HG03521 (cell line): Measurements from ENCODE around the gene SNPH.

Source experiments
- ATAC-seq: cut with Tn5 transposase; IDR thresholded peaks from one replicate; pipeline ENCODE4 v1.9.1; 2021; ENCODE audit warnings: mild to moderate bottlenecking, moderate library complexity; ENCODE audit not compliant: unreplicated experiment

SNPH gene

DNA sequence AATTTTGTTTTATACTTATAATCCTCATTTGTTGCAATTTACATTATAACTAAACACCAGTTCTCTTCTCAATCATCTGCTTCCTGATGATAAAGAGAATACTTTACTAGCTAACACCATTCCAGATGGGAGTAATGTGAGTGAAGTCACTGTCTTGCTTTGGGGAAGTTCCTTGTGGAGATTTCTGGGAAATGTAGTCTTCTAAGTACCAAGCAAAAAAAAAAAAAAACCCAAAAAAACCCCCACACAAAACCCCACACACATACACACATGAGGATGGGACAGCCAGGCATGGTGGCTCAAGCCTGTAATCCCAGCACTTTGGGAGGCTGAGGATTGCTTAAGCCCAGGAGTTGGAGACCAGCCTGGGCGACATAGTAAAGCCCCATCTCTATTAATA lies 2.2 kb upstream of the SNPH start:
- ATAC-seq, result no peak

DNA sequence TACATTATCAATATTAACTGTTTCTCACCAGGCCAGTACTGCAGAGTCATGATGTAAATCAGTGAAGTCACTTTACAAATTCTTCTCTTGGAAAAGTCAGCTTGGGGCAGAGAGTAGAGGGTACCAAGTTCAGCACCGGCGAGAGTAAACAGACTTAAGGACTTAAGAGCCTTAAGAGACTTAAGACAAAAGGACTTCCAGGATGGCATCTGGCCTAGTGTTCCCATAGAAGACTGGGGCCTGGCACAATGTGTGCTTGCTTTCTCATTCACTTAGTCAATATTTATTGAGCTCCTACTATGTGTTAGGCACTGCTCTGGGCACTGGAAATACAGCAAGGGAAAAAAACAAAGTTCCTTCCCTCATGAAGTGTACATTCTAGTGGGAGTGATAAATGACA lies 1.4 kb upstream of the SNPH start:
- ATAC-seq, result no peak

DNA sequence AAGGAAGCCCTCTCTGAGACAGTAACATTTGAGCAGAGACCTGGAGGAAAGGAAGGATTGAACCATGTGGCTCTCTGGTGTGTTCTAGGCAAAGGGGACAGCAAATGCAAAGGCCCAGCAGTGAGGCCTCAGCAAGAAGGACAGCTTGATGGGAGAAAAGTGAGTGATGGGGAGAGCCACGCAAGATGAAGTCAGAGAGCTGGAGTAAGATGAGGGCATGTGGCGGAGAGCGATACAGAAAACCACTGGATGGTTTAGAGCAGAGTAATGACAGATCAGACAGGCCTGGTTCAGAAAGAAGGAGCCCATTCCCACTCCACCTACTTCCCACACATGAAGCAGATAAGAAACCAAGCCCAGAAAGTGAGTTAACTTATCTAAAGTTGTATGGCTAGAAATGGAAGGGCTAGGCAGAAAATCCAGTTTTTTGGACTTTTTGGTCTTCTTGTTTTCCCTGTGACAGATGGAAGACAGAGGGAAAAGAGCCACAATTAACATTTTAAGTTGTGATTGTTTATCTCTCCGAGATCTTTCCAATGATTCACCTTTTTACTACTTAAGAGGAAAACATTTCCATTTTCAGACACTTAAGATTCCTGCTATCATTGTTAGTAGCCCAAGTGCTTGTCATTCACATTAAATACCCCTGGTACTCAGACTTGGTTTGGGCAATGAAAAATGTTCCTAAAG lies 723 bp upstream of the SNPH start:
- no peak for ATAC-seq

DNA sequence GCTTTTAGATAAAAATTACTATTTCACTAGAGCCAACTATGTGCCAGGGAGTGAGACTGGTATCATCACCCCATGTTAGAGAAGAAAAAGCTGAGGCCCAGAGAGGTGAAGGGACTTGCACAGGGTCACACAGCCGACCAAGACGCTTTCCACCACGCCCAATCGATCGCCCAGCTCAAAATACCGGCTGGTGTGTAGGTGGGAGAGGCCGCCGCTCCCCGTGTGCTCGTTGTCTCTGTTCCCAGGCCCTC lies 253 bp upstream of the SNPH start:
- no peak for ATAC-seq

DNA sequence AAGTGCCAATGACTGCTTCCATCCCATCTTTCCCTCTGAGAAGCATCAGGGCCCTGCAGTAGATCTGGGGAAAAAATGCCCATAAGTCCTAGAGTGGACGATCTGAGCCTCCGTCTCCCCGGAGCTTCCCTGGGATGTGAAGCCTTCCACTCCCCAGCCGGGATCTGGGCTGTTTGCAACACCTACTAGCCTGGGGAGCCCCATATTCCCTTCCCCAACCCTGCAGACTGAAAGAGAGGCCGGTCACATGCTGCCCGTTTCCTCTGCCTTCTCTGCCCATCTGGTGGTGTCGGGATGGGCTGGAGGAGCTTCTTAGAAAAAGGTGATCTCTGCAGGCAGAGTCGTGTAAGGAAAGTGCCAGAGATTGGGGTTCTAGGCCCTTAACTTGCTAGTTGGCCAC lies 1.1 kb downstream of the SNPH start:
- ATAC-seq, result no peak

DNA sequence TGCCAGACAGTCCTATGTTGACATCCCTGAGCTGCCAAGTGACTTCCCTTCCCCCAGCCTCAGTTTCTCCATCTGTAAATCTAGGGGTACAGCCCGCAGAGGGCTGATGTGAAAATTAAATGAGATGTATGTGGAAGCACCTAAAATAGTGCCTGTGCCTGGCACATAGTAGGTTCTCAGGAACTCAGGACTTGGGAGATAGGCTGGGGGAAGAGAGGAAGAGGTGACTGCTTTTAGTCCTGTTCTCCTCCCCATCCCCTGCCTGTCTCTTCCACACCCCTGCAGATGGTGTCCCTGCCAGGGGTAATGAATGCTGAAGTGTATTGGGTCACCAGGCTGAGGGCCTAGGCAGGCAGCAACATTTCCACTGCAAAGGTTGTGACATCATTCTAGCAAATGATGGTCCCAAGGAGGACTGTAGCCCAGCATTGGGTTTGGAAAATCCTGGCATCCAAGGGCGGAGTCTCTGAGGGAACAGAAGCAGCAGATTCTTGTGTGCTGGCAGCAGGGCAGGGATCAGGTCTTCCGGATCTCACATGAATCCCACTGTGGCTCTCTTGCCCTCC lies 1.8 kb downstream of the SNPH start:
- no peak for ATAC-seq

DNA sequence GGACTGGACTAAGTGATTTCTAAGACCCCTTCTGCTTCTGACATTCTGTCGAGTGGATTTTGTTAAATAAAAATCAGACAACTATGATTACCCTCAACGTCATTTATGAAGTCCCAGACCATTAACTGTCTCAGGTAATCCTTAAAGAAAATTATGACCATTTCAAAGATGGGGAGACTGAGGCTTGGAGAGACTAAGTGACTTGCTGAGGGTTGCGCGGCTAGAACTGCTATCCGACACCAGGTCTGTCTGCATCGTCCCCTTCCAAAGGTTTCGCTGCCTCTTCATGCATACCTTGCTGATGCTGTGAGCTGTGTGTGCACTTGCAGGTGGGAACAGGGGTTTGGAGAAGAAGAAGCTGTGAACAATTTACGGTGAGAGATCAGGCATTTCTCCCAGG lies 3.1 kb downstream of the SNPH start:
- no peak for ATAC-seq

DNA sequence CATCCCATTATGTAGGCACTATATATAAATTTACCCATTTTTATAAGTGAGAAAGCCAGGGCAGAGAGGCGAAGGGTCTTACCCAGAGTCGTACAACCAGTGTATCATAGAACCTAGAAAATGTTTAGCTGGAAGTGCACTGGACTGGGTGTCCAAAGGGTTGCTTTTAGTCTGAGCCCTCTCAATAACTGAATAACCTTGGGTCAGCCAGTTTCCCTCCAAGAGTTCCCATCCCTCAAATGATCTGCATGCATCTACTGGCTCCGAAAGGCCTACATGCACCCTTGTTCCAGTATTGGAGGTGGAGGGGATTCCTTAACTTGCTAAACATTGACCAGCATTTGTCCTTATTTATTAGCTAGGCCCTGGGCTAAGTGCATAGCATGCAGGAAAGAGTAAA lies 3.8 kb downstream of the SNPH start:
- no peak for ATAC-seq

DNA sequence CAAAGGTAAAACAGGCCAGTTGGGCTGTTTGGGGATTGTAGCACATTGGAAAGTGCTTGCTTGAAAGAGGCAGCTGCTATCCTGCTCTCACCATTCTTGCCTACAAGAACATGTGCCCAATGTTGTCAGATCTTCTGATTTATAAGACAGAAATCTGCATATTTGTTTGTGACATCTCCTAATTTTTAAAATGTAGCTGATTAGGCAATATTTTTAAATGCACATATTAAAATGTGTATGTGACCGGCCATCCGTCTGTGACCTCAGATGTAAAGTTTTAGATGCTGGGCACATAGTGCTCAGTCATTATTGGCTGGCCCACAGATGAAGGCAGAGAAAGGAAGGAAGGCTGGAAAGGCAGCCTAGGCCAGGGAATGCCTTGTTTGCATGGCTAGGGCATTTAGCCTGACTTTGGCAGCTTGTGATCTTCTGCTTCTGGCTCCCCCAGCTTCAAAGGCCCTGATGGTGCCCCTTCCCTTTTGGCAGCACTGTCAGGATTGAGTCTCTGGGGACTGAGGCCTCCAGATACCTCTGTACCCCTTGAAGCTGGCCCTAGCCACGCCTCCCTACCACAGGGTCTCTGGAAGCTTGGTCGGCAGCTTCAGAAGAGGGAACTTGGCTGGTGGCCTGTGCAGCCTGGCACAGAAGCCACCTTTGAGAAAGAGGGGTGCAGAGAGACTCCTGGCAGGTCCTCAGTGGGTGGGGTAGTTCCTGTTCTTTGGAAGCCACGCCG lies 6.4 kb downstream of the SNPH start:
- no peak for ATAC-seq

DNA sequence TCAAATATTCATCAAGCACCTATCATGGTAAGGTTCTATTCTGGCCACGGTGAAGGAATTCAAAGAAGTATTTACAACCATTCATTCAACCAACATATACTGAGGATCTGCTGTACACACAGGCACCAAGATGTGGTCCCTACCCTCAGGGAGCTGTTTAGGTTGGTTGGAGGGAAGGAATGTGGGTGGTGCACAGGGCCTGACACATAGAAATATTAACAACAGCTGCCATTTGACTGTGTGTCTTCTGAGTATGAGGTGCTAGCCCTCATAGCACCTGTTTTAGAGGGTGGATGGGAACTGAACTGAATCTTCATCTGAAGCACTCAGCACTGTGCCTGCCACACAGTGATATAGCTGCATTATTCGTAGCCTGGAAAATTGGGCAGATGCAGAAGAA lies 7.3 kb downstream of the SNPH start:
- no peak for ATAC-seq

DNA sequence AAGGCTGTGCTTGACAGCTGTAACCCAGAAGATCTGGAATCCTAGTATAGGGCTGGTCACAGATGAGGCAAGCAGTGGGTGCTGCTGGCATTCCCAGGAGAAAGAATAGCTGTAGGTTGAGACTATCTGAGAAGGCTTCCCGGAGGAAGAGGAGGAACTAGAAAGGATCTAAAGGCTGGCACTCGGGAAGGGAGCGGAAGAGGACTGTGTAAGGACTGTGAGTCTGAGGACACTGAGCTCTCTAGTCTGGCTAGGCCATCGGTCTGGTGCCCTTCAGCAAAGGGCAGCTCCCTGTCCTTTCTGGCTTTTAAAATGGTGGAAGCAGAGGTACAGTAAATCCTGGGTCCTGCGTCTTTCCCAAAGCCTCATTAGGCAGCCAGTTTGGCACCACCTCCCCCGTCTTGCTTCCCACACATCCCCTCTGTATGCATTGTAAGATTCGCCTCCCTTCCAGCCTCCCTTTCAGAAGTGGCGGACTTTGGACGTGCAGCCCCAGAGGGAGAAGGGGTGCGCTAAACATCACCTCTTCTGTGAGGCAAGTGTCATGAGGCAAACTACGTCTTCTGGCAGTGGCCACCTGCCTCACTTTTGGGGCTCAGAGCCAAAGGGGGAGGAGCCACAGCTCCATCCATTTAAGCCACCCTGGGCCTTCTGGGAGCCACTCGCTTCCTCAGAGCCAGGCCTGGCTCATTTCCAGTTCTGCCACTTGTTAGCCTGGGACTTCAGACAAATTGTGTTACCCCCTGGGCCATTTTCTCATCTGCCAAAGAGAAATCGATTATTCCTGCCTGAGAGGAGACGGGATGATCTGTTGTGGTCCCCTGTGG lies 8.6 kb downstream of the SNPH start:
- no peak for ATAC-seq

DNA sequence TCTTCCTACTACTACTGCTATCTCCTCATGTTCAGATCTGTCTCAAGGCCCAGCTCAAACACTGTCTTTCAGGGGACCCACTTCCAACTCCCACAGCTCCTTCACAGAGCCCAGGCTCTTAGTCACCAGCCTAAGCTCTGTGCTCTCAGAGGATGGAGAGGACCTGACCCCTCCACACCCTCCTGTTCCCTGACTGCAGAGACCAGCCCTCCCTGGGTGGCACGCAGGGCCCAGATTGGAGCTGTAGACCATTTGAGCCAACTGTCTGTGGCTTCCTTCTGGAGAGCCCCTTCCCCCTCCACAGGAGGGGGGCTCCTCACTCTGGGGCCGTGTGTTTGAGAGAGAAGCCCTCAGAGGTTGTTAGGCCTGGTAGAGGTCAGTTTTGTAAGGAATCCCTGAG lies 9.8 kb downstream of the SNPH start:
- no peak for ATAC-seq

DNA sequence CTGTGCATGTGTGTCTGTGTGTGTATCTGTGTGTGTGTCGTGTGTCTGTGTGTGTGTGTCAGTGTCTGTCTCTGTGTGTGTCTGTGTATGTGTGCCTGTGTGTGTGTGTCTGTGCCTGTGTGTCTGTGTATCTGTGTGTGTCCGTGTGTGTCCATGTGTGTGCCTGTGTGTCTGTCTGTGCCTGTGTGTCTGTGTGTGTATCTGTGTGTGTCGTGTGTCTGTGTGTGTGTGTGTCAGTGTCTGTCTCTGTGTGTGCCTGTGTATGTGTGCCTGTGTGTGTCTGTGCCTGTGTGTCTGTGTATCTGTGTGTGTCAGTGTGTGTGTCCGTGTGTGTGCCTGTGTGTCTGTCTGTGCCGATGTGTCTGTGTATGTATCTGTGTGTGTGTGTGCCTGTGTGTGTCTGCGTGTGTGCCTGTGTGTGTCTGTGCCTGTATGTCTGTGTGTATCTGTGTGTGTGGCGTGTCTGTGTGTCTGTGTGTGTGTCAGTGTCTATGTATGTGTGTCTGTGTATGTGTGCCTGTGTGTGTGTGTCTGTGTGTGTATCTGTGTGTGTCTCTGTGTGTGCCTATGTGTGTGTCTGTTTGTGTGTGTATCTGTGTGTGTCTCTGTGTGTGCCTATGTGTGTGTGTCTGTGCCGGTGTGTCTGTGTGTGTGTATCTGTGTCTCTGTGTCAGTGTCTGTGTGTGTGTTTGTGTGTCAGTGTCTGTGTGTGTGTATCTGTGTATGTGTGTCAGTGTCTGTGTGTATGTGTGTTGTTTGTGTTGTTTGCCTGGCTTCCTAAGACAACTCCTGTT lies 11.6 kb downstream of the SNPH start:
- ATAC-seq, result no peak

DNA sequence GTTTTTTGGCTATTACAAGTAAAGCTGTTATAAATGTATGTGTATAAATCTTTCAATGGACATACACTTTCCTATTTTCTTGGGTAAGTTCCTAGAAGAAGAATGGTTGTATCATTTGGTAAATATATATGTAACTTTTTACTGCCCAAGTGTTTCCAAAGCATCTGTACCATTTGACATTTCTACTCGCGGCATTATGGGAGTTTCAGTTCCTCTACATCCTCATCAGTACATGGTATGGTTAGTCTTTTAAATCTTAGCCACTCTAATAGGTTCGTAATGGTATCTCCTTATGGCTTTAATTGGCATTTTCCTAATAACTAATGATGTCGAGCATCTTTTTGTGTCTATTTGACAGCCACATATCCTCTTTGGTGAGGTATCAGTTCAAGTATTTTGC lies 12.9 kb downstream of the SNPH start:
- ATAC-seq, result no peak

DNA sequence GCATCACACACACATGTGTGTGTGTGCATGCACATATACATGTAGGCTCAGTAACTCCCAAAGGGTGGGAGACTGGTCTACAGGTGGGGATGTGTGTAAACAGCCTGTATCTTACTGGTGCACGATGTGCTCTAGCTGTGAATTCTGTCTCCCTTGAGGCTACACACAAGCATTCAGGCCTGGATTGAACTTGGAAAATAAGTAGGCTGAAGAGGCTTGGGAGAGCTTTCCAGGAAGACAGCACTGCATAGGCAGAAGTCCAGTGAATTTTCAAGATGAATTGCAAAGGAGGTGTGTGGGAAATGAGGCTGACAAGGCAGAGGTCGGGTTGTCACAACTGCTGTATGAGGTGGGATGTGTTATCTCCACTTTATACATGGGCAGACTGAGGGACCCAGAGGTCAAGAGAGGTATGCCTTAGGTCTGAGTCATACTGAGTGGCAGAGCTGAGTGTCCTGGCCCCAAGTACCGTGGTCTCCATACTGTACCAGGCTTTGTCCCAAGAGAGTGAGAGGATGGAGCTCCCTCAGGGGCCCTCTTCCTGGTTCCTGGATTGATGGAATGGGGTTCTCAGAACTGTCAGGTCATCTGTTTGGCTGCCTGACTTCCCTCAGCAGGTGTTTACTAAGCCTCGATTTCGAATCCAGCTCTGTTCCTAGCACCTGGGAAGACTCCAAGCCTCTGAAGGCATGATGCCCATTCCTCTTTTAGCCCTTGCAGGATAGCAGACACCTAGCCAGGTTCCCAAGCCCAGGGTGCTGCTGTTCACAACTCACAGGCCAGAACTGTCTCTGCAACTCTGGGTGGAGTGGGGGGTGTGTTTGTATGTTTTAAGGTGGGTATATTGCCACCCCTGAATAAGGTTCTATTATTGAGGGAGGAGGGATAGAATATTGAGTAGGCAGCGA lies 14.4 kb downstream of the SNPH start:
- ATAC-seq, result no peak

DNA sequence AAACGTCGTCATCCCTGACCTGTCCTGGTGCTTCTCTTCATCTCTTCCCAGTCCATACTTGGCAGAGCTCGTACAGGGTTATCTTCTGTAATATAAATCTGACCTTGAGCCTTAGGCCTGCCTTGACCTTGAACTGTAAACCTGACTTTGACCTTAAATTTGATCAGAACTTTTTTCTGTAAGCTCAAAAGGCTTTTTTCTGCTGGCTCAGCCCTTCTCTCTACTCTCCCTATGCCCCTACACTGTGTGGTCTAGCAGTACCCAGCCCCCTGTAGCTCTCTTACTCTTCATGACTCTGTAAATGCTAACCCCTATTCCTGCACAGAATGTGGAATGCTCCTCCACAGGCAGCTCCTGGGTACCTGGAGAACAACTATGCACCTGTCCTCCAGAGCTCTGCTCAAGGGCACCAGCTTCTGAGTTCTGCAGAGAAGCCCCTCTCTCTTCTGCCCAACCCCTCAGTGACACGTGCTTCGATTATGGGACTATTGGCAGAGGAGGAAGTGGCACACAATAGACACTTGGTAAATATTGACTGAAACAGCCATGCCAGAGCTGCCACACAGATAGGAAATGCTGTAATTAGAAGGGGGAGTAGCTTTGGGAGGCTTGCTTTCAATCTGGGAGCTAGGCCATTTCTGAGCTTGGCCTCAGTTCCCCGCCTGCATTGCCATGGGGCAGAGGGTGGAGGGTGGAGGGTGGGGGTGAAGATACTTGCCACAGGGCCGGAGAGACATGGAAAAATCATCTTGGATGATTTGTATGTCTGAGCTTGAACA lies 15.4 kb downstream of the SNPH start:
- no peak for ATAC-seq

DNA sequence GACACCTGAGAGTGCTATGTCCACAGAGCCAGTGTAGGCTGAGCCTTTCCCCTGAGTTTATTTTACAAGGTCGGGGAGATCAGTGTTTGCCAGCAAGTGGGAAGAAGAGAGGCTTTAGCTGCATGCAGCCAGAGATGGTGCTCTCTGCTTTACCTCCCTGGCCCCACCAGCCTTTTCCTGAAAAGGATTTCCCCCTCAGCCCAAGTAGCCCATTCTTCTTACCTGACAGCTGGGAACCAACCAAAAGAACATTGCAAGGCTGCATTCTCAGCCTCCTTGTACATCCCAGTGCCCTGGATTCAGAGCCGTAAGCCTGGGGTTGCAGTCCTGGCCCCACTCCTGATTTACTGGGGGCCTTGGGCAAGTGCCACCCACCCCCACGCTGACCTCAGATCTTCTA lies 16.9 kb downstream of the SNPH start:
- no peak for ATAC-seq

DNA sequence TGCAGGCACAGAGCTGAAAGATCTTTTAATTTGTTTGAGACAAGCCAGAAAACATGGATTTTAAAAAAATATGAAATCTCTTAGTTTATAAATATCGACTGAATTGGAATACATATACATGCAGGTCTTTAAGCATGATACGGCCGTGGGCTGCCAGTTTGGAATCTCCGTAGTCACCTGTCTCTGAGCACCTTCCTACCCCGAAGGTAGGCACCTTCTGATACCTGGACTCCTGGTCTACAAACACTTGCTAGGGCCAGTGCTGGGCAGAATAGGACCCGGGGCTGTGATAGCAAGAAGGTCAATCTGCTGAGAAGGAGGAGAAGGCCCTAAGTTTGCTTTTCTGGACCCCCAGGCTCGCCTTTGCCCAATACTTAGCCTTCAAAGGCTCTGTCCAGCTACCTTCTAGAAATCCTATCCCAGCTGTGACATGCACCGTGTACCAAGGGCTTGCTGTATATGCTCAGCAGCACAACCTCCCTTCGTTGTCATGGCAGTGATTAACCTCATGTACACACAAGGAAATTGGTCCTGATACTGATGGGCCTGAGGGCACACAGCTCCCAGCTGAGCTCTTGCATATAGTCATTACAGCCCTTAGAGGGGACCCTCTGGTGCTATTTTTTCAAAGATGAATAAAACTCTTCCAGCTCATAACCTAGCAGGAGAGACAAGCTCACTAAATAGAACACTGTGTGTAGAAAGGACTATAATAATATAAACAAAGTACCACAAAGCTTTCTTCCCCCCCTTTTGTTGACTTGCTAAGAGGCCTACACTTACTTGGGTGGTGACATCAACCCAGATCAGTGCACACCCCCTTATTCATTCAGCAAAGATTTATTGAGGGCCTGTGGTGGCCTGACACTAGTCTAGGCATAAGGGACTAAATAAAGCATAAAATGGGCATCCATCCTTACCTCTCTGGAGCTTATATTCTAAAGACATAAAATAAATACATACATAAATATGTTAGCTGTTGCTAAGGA lies 17.7 kb downstream of the SNPH start:
- no peak for ATAC-seq
